K562 (cell line): Measurements from ENCODE around the gene GGACT. TPM values are rescaled to one million over a fixed set of nuclear protein-coding genes. Genes with fewer than 3 reads are reported as not detected.
"Not testable (repeated sequence)": the region's sequence is repeated elsewhere in the genome, so short reads cannot be mapped to it uniquely, and the experiment has no call there.

ENCODE experiments used
- ATAC-seq: fragments of 200-7000 bp; cut with Tn5 transposase; 3 replicates; pipeline ENCODE4 v1.9.1; 2020; ENCODE audit warnings: moderate library complexity
- BruUV-seq: library from RNA; stranded (reverse); fragments of 400-500 nt; replicated peaks from 2 replicates; lab custom pipeline; 2021; lab: Mats Ljungman, UMichigan
- CTCF ChIA-PET: fragments of 300-600 bp; formaldehyde crosslinking; extraction: SDS; loops from one replicate; lab custom pipeline; 2021; ENCODE audit warnings: low intra/inter-chr PET ratio; lab: Yijun Ruan, JAX
- POLR2A ChIA-PET: fragments of 300-600, 350-650 bp; sonication (Branson Sonifier 250); formaldehyde crosslinking; extraction: SDS; loops from one replicate; lab custom pipeline; 2021; ENCODE audit warnings: antibody characterized with exemption, inconsistent platforms; lab: Yijun Ruan, JAX
- DNase-seq, 4 experiments: peaks; one replicate each; pipeline versions ENCODE4 v3.0.0 to v3.0.0-alpha.2; 2011 to 2018; ENCODE audit warnings: low spot score in 3 of 4, mixed read lengths in 3 of 4; ENCODE audit errors: extremely low read depth in 1 of 4
- FAIRE-seq: peaks from 2 replicates; lab custom pipeline; 2011; peaks lifted over from hg19 to GRCh38; lab: Jason Lieb, UNC
- H2AFZ ChIP-seq: 2 replicates; pipeline ENCODE4 v1.6.0; 2011; ENCODE audit warnings: low read depth, low read length, control low read depth, inconsistent platforms
- H3K27ac ChIP-seq: fragments of 200-600 bp; 3 replicates; pipeline ENCODE4 v1.8.0; 2011; ENCODE audit warnings: low read depth, mild to moderate bottlenecking, control low read depth, inconsistent platforms, low read length, moderate library complexity, mixed read lengths; ENCODE audit errors: extremely low read depth
- H3K27me3 ChIP-seq, 2 experiments: fragments of 300-600 bp in 1 of 2; 2 replicates in 1 of 2; 3 replicates in 1 of 2; pipeline versions ENCODE4 v1.6.0 to v1.8.0; 2011; ENCODE audit warnings: inconsistent platforms in 2 of 2, low read length in 2 of 2, mild to moderate bottlenecking in 1 of 2, mixed read lengths in 1 of 2, moderate library complexity in 1 of 2; ENCODE audit not compliant: control insufficient read depth in 2 of 2, insufficient read depth in 2 of 2
- H3K36me3 ChIP-seq: fragments of 300-600 bp; 3 replicates; pipeline ENCODE4 v1.8.0; 2011; ENCODE audit warnings: mild to moderate bottlenecking, low read length, inconsistent platforms; ENCODE audit not compliant: control insufficient read depth, insufficient read depth
- H3K4me1 ChIP-seq, 2 experiments: fragments of 200-600 bp in 1 of 2; replicated peaks in 1 of 2; 2 replicates in 1 of 2; 3 replicates in 1 of 2; pipeline versions ENCODE4 v1.5.1 to v1.8.0; 2011; ENCODE audit warnings: inconsistent platforms in 2 of 2, low read length in 2 of 2, mild to moderate bottlenecking in 1 of 2, mixed read lengths in 1 of 2, moderate library complexity in 1 of 2; ENCODE audit not compliant: control insufficient read depth in 2 of 2, insufficient read depth in 2 of 2
- H3K4me2 ChIP-seq: 2 replicates; pipeline ENCODE4 v1.6.1; 2011; ENCODE audit warnings: low read length, control low read depth, inconsistent platforms, mixed read lengths; ENCODE audit not compliant: insufficient read depth
- H3K4me3 ChIP-seq: fragments of 200-600 bp; sonication (generic), shearing (Covaris generic); 2 replicates; pipeline ENCODE4 v1.5.1; 2016; ENCODE audit warnings: control low read depth, inconsistent platforms
- H3K79me2 ChIP-seq: fragments of 200-600 bp; 3 replicates; pipeline ENCODE4 v1.8.0; 2011; ENCODE audit warnings: low read length, inconsistent platforms; ENCODE audit not compliant: control insufficient read depth, insufficient read depth
- H3K9ac ChIP-seq, 2 experiments: 2 replicates each; pipeline versions ENCODE4 v1.6.0 to v1.6.1; 2011; ENCODE audit warnings: low read depth in 2 of 2, low read length in 2 of 2, control low read depth in 1 of 2, inconsistent platforms in 1 of 2, mild to moderate bottlenecking in 1 of 2, mixed read lengths in 1 of 2; ENCODE audit not compliant: insufficient read depth in 1 of 2
- H3K9me1 ChIP-seq: one replicate; pipeline ENCODE4 v1.6.0; 2011; ENCODE audit warnings: inconsistent platforms, mild to moderate bottlenecking, low read length, moderate library complexity; ENCODE audit not compliant: control insufficient read depth, insufficient read depth
- H3K9me3 ChIP-seq: replicated peaks from 2 replicates; pipeline ENCODE4 v1.5.1; 2011; ENCODE audit warnings: low read depth, low read length, inconsistent platforms; ENCODE audit not compliant: control insufficient read depth, insufficient read depth
- H4K20me1 ChIP-seq: replicated peaks from 2 replicates; pipeline ENCODE4 v1.6.1; 2011; ENCODE audit warnings: low read length, inconsistent platforms, mixed read lengths; ENCODE audit not compliant: control insufficient read depth, insufficient read depth
- BCOR ChIP-seq: fragments of 450-650 bp; IDR thresholded peaks from 2 replicates; pipeline ENCODE4 v1.6.1; 2016
- DACH1 ChIP-seq: fragments of 450-650 bp; IDR thresholded peaks from 2 replicates; pipeline ENCODE4 v1.6.1; 2018; ENCODE audit not compliant: partially characterized antibody
- GATA2 ChIP-seq: sonication (generic); formaldehyde crosslinking; IDR thresholded peaks from 2 replicates; pipeline ENCODE4 v1.4.0; 2020; ENCODE audit warnings: mild to moderate bottlenecking, missing genetic modification reagents
- MTA1 ChIP-seq: fragments of 450-650 bp; IDR thresholded peaks from 2 replicates; pipeline ENCODE4 v1.6.1; 2017; ENCODE audit warnings: borderline replicate concordance
- ZBTB2 ChIP-seq: fragments of 450-650 bp; IDR thresholded peaks from 2 replicates; pipeline ENCODE4 v1.6.1; 2016; ENCODE audit warnings: antibody characterized with exemption
- WGBS: fragments of 100-300 bp; shearing (Covaris generic); methylation state at CpG from one replicate; pipeline ENCODE4 v1.1.6; 2016; ENCODE audit warnings: low coverage, mixed read lengths; ENCODE audit not compliant: insufficient coverage; ENCODE audit errors: missing lambda C conversion rate; 5-methylcytosine and 5-hydroxymethylcytosine counted together
- in situ Hi-C: fragments of 300-500 bp; cut with MboI; formaldehyde crosslinking; loops from 4 replicates; pipeline ENCODE4 v1.15.0; 2018; ENCODE audit warnings: inconsistent platforms, mixed read lengths
- intact Hi-C: fragments of 100-400 bp; cut with micrococcal nuclease; formaldehyde crosslinking; loops from 2 replicates; pipeline ENCODE4 v1.14.2; 2022
- polyA plus RNA-seq, 8 experiments: library from polyadenylated mRNA; depleted of rRNA in 4 of 8; stranded (reverse) in 5 of 8; unstranded in 3 of 8; fragments of >200 nt; fragmentation: Nextera tagmentation in 2 of 8; fragmentation: Illumina TruSeq in 1 of 8; extraction: Ambion mirVana in 2 of 8; extraction: Trizol in 1 of 8; gene quantifications; 2 replicates each; pipeline versions ENCODE4 v1.2.1 to v1.2.3, GENCODE V29; 2011 to 2014; ENCODE audit warnings: inconsistent platforms in 1 of 8, missing spikeins in 1 of 8
- total RNA-seq, 7 experiments: library from RNA; depleted of rRNA in 6 of 7; stranded (reverse); fragments of >200 nt in 6 of 7; fragmentation: Illumina TruSeq in 2 of 7; extraction: Trizol in 2 of 7; gene quantifications; 2 replicates each; pipeline versions ENCODE4 v1.2.1 to v1.2.3, GENCODE V29; 2011 to 2021; ENCODE audit warnings: low replicate concordance in 1 of 7

Gene GGACT
- total and polyA plus RNA-seq, 9 of the 15 experiments (the other 6 are each of a cell fraction or from before 2014, with no cell fraction given) = 0.20 to 3.2 (median 1.7) TPM

GRCh38 chr13:100524688-100525087 is 63.9 kb downstream of the GGACT start:
- POLR2A ChIA-PET = interaction anchor here (0.6 to 1.2 kb wide), 2 partner anchors 16 to 429 kb away, joined by 3 to 4 read pairs; no protein-coding TSS in a partner anchor
- ATAC-seq, H3K36me3 ChIP-seq, FAIRE-seq, DNase-seq, H3K4me2 ChIP-seq, H3K9me1 ChIP-seq, BruUV-seq, H3K4me1 ChIP-seq, H3K9ac ChIP-seq, H4K20me1 ChIP-seq, CTCF ChIA-PET, intact Hi-C loops, H3K4me3 ChIP-seq, H3K27ac ChIP-seq, H2AFZ ChIP-seq, H3K27me3 ChIP-seq, H3K79me2 ChIP-seq, H3K9me3 ChIP-seq: not testable (repeated sequence)
- WGBS = 50% methylated on average over 5 of the region's 5 CpGs
- TF ChIP-seq ZBTB2 (peak; percentile 82), DACH1 (peak; percentile 84), BCOR (peak; percentile 44; the same call in 1 of the 2 replicates), MTA1 (peak; percentile 53; the same call in 1 of the 2 replicates), GATA2 (CRISPR knock-in tag) (peak; percentile 73)
- in situ Hi-C loops = loop anchor here (25.0 kb wide), 1 partner anchor 862 kb away; no protein-coding TSS in a partner anchor
